Fibroblast of gingiva (primary cell): ENCODE measurements around the gene POU6F2.
"Not testable (repeated sequence)": the region's sequence is repeated elsewhere in the genome, so short reads cannot be mapped to it uniquely, and the experiment has no call there.

ENCODE experiments used
- DNase-seq: peaks from one replicate; pipeline ENCODE4 v3.0.0-alpha.2; 2011; ENCODE audit warnings: low read depth

Gene POU6F2

GRCh38 chr7:39001595-39001994, 23.9 kb downstream of the POU6F2 start:
- no peak for DNase-seq

GRCh38 chr7:39002755-39003154, 25.0 kb downstream of the POU6F2 start:
- DNase-seq, result no peak

- no peak for DNase-seq
Measured at GRCh38 chr7:39005036-39005435, 27.3 kb downstream of the POU6F2 start.

- no peak for DNase-seq
Measured at GRCh38 chr7:39005461-39005860, 27.8 kb downstream of the POU6F2 start.

- not testable (repeated sequence) for DNase-seq
Measured at GRCh38 chr7:39013049-39013939, 35.6 kb downstream of the POU6F2 start.

- DNase-seq, result no peak
Measured at GRCh38 chr7:39016609-39017008, 38.9 kb downstream of the POU6F2 start.

GRCh38 chr7:39017369-39017915, 39.7 kb downstream of the POU6F2 start:
- no peak for DNase-seq

- DNase-seq, result no peak
Measured at GRCh38 chr7:39022796-39023195, 45.1 kb downstream of the POU6F2 start.

- no peak for DNase-seq
Measured at GRCh38 chr7:39027491-39027890, 49.8 kb downstream of the POU6F2 start.

- no peak for DNase-seq
Measured at GRCh38 chr7:39033885-39034624, 56.3 kb downstream of the POU6F2 start.

- DNase-seq, result no peak
Measured at GRCh38 chr7:39035156-39035555, 57.4 kb downstream of the POU6F2 start.

- no peak for DNase-seq
Measured at GRCh38 chr7:39035903-39036302, 58.2 kb downstream of the POU6F2 start.

- no peak for DNase-seq
Measured at GRCh38 chr7:39042670-39043069, 65.0 kb downstream of the POU6F2 start.

GRCh38 chr7:39043531-39043930, 65.8 kb downstream of the POU6F2 start:
- DNase-seq, result no peak

GRCh38 chr7:39044489-39044888, 66.8 kb downstream of the POU6F2 start:
- no peak for DNase-seq

GRCh38 chr7:39045231-39045630, 67.5 kb downstream of the POU6F2 start:
- no peak for DNase-seq

GRCh38 chr7:39051279-39051678, 73.6 kb downstream of the POU6F2 start:
- DNase-seq, result no peak

GRCh38 chr7:39051707-39052106, 74.0 kb downstream of the POU6F2 start:
- DNase-seq, result no peak

- no peak for DNase-seq
Measured at GRCh38 chr7:39054731-39055130, 77.0 kb downstream of the POU6F2 start.

GRCh38 chr7:39056153-39056552, 78.4 kb downstream of the POU6F2 start:
- DNase-seq, result no peak

GRCh38 chr7:39062811-39063210, 85.1 kb downstream of the POU6F2 start:
- DNase-seq, result no peak

- DNase-seq, result no peak
Measured at GRCh38 chr7:39069031-39069430, 91.3 kb downstream of the POU6F2 start.
